ENCODE measurements around the gene LARP6.

- TF ChIP-seq CTCF (IDR thresholded peaks at IDR 0.05) (no peak), POLR2AphosphoS5 (IDR thresholded peaks at IDR 0.05) (no peak), EP300 (IDR thresholded peaks at IDR 0.05) (no peak), POLR2A (IDR thresholded peaks at IDR 0.05) (no peak)
Measured at GRCh38 chr15:70818580-70818979, 35.4 kb downstream of the LARP6 start.

All from stomach (tissue), 4 donors.